ENCODE data around the gene HIVEP2. TPM values are rescaled to one million over a fixed set of nuclear protein-coding genes. Genes with fewer than 3 reads are reported as not detected.

HIVEP2 gene
- polyA plus RNA-seq, 2 of the 4 experiments (the other 2 are of a cell fraction) = 2.2 to 2.6 TPM

- ATAC-seq (no peak), DNase-seq (ENCODE audit: low read depth in 1 of 2, low spot score in 1 of 2) (no peak), FAIRE-seq (no peak)
- no peak for TF ChIP-seq BCL3 (IDR thresholded peaks at IDR 0.05)
- TF ChIP-seq, protein P1, sequence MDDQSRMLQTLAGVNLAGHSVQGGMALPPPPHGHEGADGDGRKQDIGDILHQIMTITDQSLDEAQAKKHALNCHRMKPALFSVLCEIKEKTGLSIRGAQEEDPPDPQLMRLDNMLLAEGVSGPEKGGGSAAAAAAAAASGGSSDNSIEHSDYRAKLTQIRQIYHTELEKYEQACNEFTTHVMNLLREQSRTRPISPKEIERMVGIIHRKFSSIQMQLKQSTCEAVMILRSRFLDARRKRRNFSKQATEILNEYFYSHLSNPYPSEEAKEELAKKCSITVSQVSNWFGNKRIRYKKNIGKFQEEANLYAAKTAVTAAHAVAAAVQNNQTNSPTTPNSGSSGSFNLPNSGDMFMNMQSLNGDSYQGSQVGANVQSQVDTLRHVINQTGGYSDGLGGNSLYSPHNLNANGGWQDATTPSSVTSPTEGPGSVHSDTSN (IDR thresholded peaks at IDR 0.05) = no peak
- TF ChIP-seq HOXB5 (CRISPR knock-in tag; IDR thresholded peaks at IDR 0.05) = no peak
- TF ChIP-seq JUN (IDR thresholded peaks at IDR 0.05) = no peak
- no peak for TF ChIP-seq FOSL2 (IDR thresholded peaks at IDR 0.05)
- no peak for TF ChIP-seq FOSL2 (CRISPR knock-in tag; IDR thresholded peaks at IDR 0.05)
- TF ChIP-seq PHF8 (IDR thresholded peaks at IDR 0.05; ENCODE audit: borderline replicate concordance, low read depth) = no peak
- TF ChIP-seq E2F6 (IDR thresholded peaks at IDR 0.05; ENCODE audit: borderline replicate concordance, low read depth) = no peak
- no peak for TF ChIP-seq GATA3 (IDR thresholded peaks at IDR 0.05; ENCODE audit: borderline replicate concordance)
- TF ChIP-seq JUNB (IDR thresholded peaks at IDR 0.05) = no peak
- no peak for TF ChIP-seq ZNF302 (CRISPR knock-in tag; IDR thresholded peaks at IDR 0.05)
- no peak for TF ChIP-seq HDAC2 (IDR thresholded peaks at IDR 0.05)
- no peak for TF ChIP-seq EHF (CRISPR knock-in tag; IDR thresholded peaks at IDR 0.05)
- TF ChIP-seq FOSB (CRISPR knock-in tag; IDR thresholded peaks at IDR 0.05) = no peak
- TF ChIP-seq POLR2A (IDR thresholded peaks at IDR 0.05; ENCODE audit: low read length) = no peak
- no peak for TF ChIP-seq CBX2 (IDR thresholded peaks at IDR 0.05; ENCODE audit: borderline replicate concordance, low read depth)
- TF ChIP-seq SMC3 (IDR thresholded peaks at IDR 0.05) = no peak
- no peak for TF ChIP-seq ELK1 (IDR thresholded peaks at IDR 0.05; ENCODE audit: low read depth, low read length)
- TF ChIP-seq CHD2 (IDR thresholded peaks at IDR 0.05; ENCODE audit: low read length, partially characterized antibody) = no peak
- TF ChIP-seq TP53 (CRISPR knock-in tag; IDR thresholded peaks at IDR 0.05) = no peak
- TF ChIP-seq FOXS1 (CRISPR knock-in tag; IDR thresholded peaks at IDR 0.05) = no peak
- Histone ChIP-seq H3K4me2 (no peak overlapping the region), H3K4me1 (no peaks in the 10 kb centered on the region), H3K27ac (no peak overlapping the region), H3K9me3 (no peaks in the 10 kb centered on the region), H3K4me3 (no peak overlapping the region)
- 85% methylated on average over 3 of the region's 3 CpGs for WGBS (ENCODE audit: missing lambda C conversion rate)
- ChIA-PET POLR2A (no interaction called here), CTCF (no interaction called here)
Measured at GRCh38 chr6:142781129-142781528, 163.8 kb downstream of the HIVEP2 start.

DNA sequence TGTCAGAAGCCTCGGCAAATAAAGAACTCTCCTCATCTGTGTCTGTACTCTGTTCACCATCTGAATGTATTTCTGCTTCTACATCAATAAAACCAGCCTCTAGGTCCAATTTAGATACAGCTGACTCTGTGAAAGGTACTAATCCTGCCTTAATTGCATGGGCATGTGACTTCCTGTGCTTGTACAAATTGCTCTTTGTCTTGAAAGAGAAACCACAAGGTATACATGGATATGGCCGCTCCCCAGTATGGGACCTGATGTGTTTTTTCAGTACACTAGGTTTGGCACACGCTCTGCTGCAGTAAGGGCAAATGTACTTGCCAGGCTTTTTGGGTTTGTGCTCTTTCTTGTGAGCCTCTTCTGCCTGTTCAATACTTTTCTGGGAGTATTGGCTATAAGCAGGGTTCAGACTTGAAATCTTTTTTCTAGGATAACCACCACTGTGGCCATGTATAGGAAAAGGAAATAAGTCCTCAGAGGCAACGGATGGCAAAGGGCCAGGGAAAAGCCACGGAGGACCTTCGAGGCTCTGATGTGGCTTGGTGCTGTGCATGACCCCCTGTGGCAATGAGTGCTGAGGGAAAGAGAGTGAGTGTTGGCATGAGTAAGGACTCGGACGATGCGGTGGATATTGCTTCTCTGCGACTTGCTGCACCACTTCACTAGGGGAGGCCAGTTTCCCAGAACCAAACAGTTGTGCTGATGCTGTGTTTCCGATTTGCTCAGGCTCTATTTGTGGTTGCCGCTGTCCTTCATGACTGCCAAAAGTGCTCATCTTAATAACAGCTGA lies 170.9 kb downstream of the HIVEP2 start:
- ATAC-seq = no peak
- CTCF ChIA-PET = no interaction called here
- Histone ChIP-seq H3K27ac (no peak overlapping the region), H3K4me3 (no peak overlapping the region), H3K9me3 (no peaks in the 10 kb centered on the region), H3K4me1 (no peaks in the 10 kb centered on the region), H3K4me2 (no peak overlapping the region)
- DNase-seq (ENCODE audit: low read depth in 1 of 2, low spot score in 1 of 2) = no peak
- 87% methylated on average over 12 of the region's 12 CpGs for WGBS (ENCODE audit: missing lambda C conversion rate)
- no peak for FAIRE-seq
- POLR2A ChIA-PET = no interaction called here
- TF ChIP-seq BCL3 (IDR thresholded peaks at IDR 0.05) = no peak
- TF ChIP-seq HOXA7 (CRISPR knock-in tag; IDR thresholded peaks at IDR 0.05) = no peak
- TF ChIP-seq JUN (IDR thresholded peaks at IDR 0.05) = no peak
- TF ChIP-seq, protein P2, sequence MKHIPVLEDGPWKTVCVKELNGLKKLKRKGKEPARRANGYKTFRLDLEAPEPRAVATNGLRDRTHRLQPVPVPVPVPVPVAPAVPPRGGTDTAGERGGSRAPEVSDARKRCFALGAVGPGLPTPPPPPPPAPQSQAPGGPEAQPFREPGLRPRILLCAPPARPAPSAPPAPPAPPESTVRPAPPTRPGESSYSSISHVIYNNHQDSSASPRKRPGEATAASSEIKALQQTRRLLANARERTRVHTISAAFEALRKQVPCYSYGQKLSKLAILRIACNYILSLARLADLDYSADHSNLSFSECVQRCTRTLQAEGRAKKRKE (CRISPR knock-in tag; IDR thresholded peaks at IDR 0.05; ENCODE audit: low read depth) = no peak
- no peak for TF ChIP-seq RCOR1 (IDR thresholded peaks at IDR 0.05; ENCODE audit: low read depth, low read length)
- no peak for TF ChIP-seq HOXB5 (CRISPR knock-in tag; IDR thresholded peaks at IDR 0.05)
- no peak for TF ChIP-seq GATA3 (IDR thresholded peaks at IDR 0.05; ENCODE audit: borderline replicate concordance)
- no peak for TF ChIP-seq POLR2AphosphoS2 (conservative IDR thresholded peaks at IDR 0.05; ENCODE audit: low read length)
- no peak for TF ChIP-seq NR3C1 (IDR thresholded peaks at IDR 0.05)
- TF ChIP-seq, protein P1 (IDR thresholded peaks at IDR 0.05) = no peak
- TF ChIP-seq TFCP2L1 (CRISPR knock-in tag; IDR thresholded peaks at IDR 0.05) = no peak
